ENCODE data around the gene MRPS23.

- TF ChIP-seq EZH2 (IDR thresholded peaks at IDR 0.05; ENCODE audit: insufficient read depth, poor library complexity, severe bottlenecking), result no peak
- no peak for TF ChIP-seq EZH2phosphoT487 (IDR thresholded peaks at IDR 0.05; ENCODE audit: insufficient read depth, low read depth)
Observed at GRCh38 chr17:57869617-57870282, 19.9 kb upstream of the MRPS23 start.
